ENCODE measurements around the gene RBM15.

DNA sequence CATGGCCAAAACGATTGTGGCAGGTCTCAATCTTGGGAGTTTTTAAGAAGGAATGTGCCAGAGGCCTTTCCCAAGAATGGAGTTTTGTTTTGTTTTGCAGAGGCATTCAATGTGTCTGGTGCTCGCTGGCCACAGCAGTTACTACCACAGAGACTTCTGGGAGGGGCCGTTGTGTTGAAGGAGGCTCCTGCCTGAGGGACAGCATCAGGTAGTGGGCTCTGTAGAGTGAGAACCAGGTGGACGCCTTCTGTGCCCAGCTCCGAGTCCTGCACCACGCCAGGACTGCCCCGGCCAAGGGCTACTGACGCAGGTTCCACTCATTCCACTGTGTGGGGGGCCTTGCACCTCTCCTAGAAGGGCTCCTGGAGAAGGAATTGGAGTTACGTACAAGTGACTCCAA is 44.9 kb upstream of the RBM15 start:
- TF ChIP-seq, protein P1, sequence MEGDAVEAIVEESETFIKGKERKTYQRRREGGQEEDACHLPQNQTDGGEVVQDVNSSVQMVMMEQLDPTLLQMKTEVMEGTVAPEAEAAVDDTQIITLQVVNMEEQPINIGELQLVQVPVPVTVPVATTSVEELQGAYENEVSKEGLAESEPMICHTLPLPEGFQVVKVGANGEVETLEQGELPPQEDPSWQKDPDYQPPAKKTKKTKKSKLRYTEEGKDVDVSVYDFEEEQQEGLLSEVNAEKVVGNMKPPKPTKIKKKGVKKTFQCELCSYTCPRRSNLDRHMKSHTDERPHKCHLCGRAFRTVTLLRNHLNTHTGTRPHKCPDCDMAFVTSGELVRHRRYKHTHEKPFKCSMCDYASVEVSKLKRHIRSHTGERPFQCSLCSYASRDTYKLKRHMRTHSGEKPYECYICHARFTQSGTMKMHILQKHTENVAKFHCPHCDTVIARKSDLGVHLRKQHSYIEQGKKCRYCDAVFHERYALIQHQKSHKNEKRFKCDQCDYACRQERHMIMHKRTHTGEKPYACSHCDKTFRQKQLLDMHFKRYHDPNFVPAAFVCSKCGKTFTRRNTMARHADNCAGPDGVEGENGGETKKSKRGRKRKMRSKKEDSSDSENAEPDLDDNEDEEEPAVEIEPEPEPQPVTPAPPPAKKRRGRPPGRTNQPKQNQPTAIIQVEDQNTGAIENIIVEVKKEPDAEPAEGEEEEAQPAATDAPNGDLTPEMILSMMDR (IDR thresholded peaks at IDR 0.05), result no peak
- TF ChIP-seq EZH2 (IDR thresholded peaks at IDR 0.05; ENCODE audit: borderline replicate concordance, insufficient read depth, low read depth, low read length, poor library complexity, severe bottlenecking), result no peak

Data from B cell (primary cell).